HEK293 (cell line): ENCODE measurements around the gene PLCD1.
"Not testable (repeated sequence)": the region's sequence is repeated elsewhere in the genome, so short reads cannot be mapped to it uniquely, and the experiment has no call there.

ENCODE experiments used
- CTCF ChIA-PET: fragments of 350-600 bp; formaldehyde crosslinking; extraction: SDS; loops from one replicate; lab custom pipeline; 2021; ENCODE audit warnings: antibody characterized with exemption; lab: Yijun Ruan, JAX
- POLR2A ChIA-PET: fragments of 300-600 bp; formaldehyde crosslinking; extraction: SDS; loops from one replicate; lab custom pipeline; 2020; ENCODE audit warnings: antibody characterized with exemption, inconsistent platforms; lab: Yijun Ruan, JAX
- H3K27ac ChIP-seq: fragments of 200-500 bp; sonication (Bioruptor generic); 2 replicates; pipeline ENCODE4 v1.5.1; 2014; ENCODE audit warnings: low read depth, low read length, control low read depth, inconsistent platforms; ENCODE audit errors: extremely low read depth
- H3K36me3 ChIP-seq, 2 experiments: fragments of 200-500 bp in 1 of 2; sonication (Bioruptor generic) in 1 of 2; 1 replicate in 1 of 2; 2 replicates in 1 of 2; pipeline ENCODE4 v1.5.1; 2014 to 2017; ENCODE audit warnings: inconsistent platforms in 2 of 2, low read length in 2 of 2; ENCODE audit not compliant: control insufficient read depth in 2 of 2, insufficient read depth in 1 of 2
- H3K4me1 ChIP-seq: fragments of 200-500 bp; sonication (Bioruptor generic); 2 replicates; pipeline ENCODE4 v1.5.1; 2014; ENCODE audit warnings: mild to moderate bottlenecking, low read length, inconsistent platforms; ENCODE audit not compliant: control insufficient read depth, insufficient read depth
- H3K4me3 ChIP-seq: 2 replicates; pipeline ENCODE4 v1.5.1; 2011; ENCODE audit warnings: low read depth, mild to moderate bottlenecking, control low read depth, low read length, moderate library complexity
- H3K9me3 ChIP-seq: fragments of 200-500 bp; sonication (Bioruptor generic); 2 replicates; pipeline ENCODE4 v1.5.1; 2014; ENCODE audit warnings: low read depth, low read length, inconsistent platforms; ENCODE audit not compliant: control insufficient read depth, insufficient read depth
- GLIS1 ChIP-seq: fragments of 450-650 bp; formaldehyde crosslinking; IDR thresholded peaks from 2 replicates; pipeline ENCODE4 v1.5.1; 2016; ENCODE audit warnings: missing biosample characterization, missing genetic modification characterization
- HOXC10 ChIP-seq: sonication (generic); formaldehyde crosslinking; IDR thresholded peaks from 2 replicates; pipeline ENCODE4 v1.8.1; 2023; ENCODE audit warnings: mild to moderate bottlenecking, missing genetic modification reagents
- INSM2 ChIP-seq: fragments of 450-650 bp; formaldehyde crosslinking; IDR thresholded peaks from 2 replicates; pipeline ENCODE4 v1.5.1; 2016; ENCODE audit warnings: missing biosample characterization, missing genetic modification characterization
- MEIS1 ChIP-seq: sonication (generic); formaldehyde crosslinking; IDR thresholded peaks from 2 replicates; pipeline ENCODE4 v1.8.1; 2022; ENCODE audit warnings: missing genetic modification reagents, mild to moderate bottlenecking, borderline replicate concordance
- PRDM4 ChIP-seq: fragments of 450-650 bp; formaldehyde crosslinking; IDR thresholded peaks from 2 replicates; pipeline ENCODE4 v1.5.1; 2017; ENCODE audit warnings: missing biosample characterization, missing genetic modification characterization
- SP3 ChIP-seq: fragments of 450-650 bp; formaldehyde crosslinking; IDR thresholded peaks from 2 replicates; pipeline ENCODE4 v1.5.1; 2016; ENCODE audit warnings: missing biosample characterization, missing genetic modification characterization
- WT1 ChIP-seq: fragments of 450-650 bp; formaldehyde crosslinking; IDR thresholded peaks from 2 replicates; pipeline ENCODE4 v1.5.1; 2016; ENCODE audit warnings: missing biosample characterization, missing genetic modification characterization
- ZFP41 ChIP-seq: fragments of 450-650 bp; formaldehyde crosslinking; IDR thresholded peaks from 2 replicates; pipeline ENCODE4 v1.5.1; 2016; ENCODE audit warnings: missing biosample characterization, missing genetic modification characterization, borderline replicate concordance
- ZNF140 ChIP-seq: fragments of 450-650 bp; formaldehyde crosslinking; IDR thresholded peaks from 2 replicates; pipeline ENCODE4 v1.5.1; 2016; ENCODE audit warnings: missing biosample characterization, missing genetic modification characterization
- ZNF19 ChIP-seq: fragments of 450-650 bp; formaldehyde crosslinking; IDR thresholded peaks from 2 replicates; pipeline ENCODE4; 2016; ENCODE audit warnings: missing biosample characterization, missing genetic modification characterization, low read depth
- ZNF274 ChIP-seq, 2 experiments: fragments of 200-500 bp in 1 of 2; fragments of 450-650 bp in 1 of 2; sonication (Bioruptor generic) in 1 of 2; formaldehyde crosslinking in 1 of 2; IDR thresholded peaks; 2 replicates each; pipeline versions ENCODE4 v1.5.1 to v1.6.1; 2014 to 2016; ENCODE audit warnings: borderline replicate concordance in 1 of 2, inconsistent platforms in 1 of 2, low read length in 1 of 2, missing biosample characterization in 1 of 2, missing genetic modification characterization in 1 of 2
- ZNF280D ChIP-seq: fragments of 450-650 bp; formaldehyde crosslinking; IDR thresholded peaks from 2 replicates; pipeline ENCODE4 v1.5.1; 2016; ENCODE audit warnings: missing biosample characterization, missing genetic modification characterization
- ZNF324 ChIP-seq: fragments of 450-650 bp; formaldehyde crosslinking; IDR thresholded peaks from 2 replicates; pipeline ENCODE4 v1.5.1; 2016; ENCODE audit warnings: missing biosample characterization, missing genetic modification characterization
- ZNF335 ChIP-seq: fragments of 450-650 bp; formaldehyde crosslinking; conservative IDR thresholded peaks from 2 replicates; pipeline ENCODE4 v1.5.1; 2016; ENCODE audit warnings: missing biosample characterization, missing genetic modification characterization
- ZNF362 ChIP-seq: fragments of 450-650 bp; formaldehyde crosslinking; IDR thresholded peaks from 2 replicates; pipeline ENCODE4 v1.5.1; 2016; ENCODE audit warnings: missing biosample characterization, missing genetic modification characterization
- ZNF501 ChIP-seq: fragments of 450-650 bp; formaldehyde crosslinking; IDR thresholded peaks from 2 replicates; pipeline ENCODE4 v1.5.1; 2016; ENCODE audit warnings: missing biosample characterization, missing genetic modification characterization
- ZNF529 ChIP-seq: fragments of 450-650 bp; formaldehyde crosslinking; IDR thresholded peaks from 2 replicates; pipeline ENCODE4 v1.5.1; 2017; ENCODE audit warnings: missing genetic modification characterization, missing biosample characterization; ENCODE audit not compliant: insufficient replicate concordance
- ZNF645 ChIP-seq: fragments of 450-650 bp; formaldehyde crosslinking; IDR thresholded peaks from 2 replicates; pipeline ENCODE4; 2016; ENCODE audit warnings: missing biosample characterization, missing genetic modification characterization
- ZNF830 ChIP-seq: fragments of 450-650 bp; IDR thresholded peaks from 2 replicates; pipeline ENCODE4 v1.5.0; 2018; ENCODE audit warnings: missing biosample characterization, missing genetic modification characterization, low read depth, mild to moderate bottlenecking, moderate library complexity
- ZNF843 ChIP-seq: fragments of 450-650 bp; formaldehyde crosslinking; IDR thresholded peaks from 2 replicates; pipeline ENCODE4 v1.5.1; 2016; ENCODE audit warnings: missing biosample characterization, missing genetic modification characterization

The PLCD1 gene

GRCh38 chr3:37973246-37974054, 56.0 kb downstream of the PLCD1 start:
- no peak overlapping the region for H3K27ac ChIP-seq
- no peak for TF ChIP-seq PRDM4 (tag by site-specific recombination)
- TF ChIP-seq ZFP41 (tag by site-specific recombination) = no peak
- no peak for TF ChIP-seq ZNF280D
- TF ChIP-seq ZNF324 = no peak
- no peaks in the 10 kb centered on the region for H3K4me1 ChIP-seq
- H3K9me3 ChIP-seq = no peaks in the 10 kb centered on the region
- ChIA-PET CTCF (interaction anchor here (0.6 to 4.6 kb wide), 15 partner anchors 10 to 1027 kb away, joined by 3 to 37 read pairs (median 5); no protein-coding TSS in a partner anchor), POLR2A (no interaction called here)
- peaks cover 0 to 17% of the 10 kb centered on the region in 2 experiments; a peak in 2 of 3 replicates for H3K36me3 ChIP-seq
- no peak overlapping the region for H3K4me3 ChIP-seq

- H3K27ac ChIP-seq, H3K4me1 ChIP-seq, POLR2A ChIA-PET, H3K4me3 ChIP-seq, H3K9me3 ChIP-seq: not testable (repeated sequence)
- H3K36me3 ChIP-seq = peaks cover 0 to 17% of the 10 kb centered on the region in 2 experiments; a peak in 2 of 3 replicates
- CTCF ChIA-PET = interaction anchor here (1.1 to 4.6 kb wide), 5 partner anchors 8 to 125 kb away, joined by 3 to 37 read pairs (median 3); no protein-coding TSS in a partner anchor
Observed at GRCh38 chr3:37972056-37972455, 57.4 kb downstream of the PLCD1 start.

GRCh38 chr3:37971467-37971866, 58.0 kb downstream of the PLCD1 start:
- CTCF ChIA-PET = interaction anchor here (1.3 to 4.6 kb wide), 3 partner anchors 9 to 117 kb away, joined by 3 to 37 read pairs (median 16); no protein-coding TSS in a partner anchor
- no peaks in the 10 kb centered on the region for H3K4me1 ChIP-seq
- H3K9me3 ChIP-seq = no peaks in the 10 kb centered on the region
- H3K27ac ChIP-seq = no peak overlapping the region
- H3K36me3 ChIP-seq = peaks cover 0 to 14% of the 10 kb centered on the region in 2 experiments; a peak in 2 of 3 replicates
- POLR2A ChIA-PET = no interaction called here
- H3K4me3 ChIP-seq = no peak overlapping the region
- TF ChIP-seq ZNF19 (tag by site-specific recombination) (no peak), INSM2 (tag by site-specific recombination) (no peak), ZNF274 (IDR thresholded peaks at IDR 0.05; ENCODE audit: low read length) (no peak), ZNF274 (tag by site-specific recombination; IDR thresholded peaks at IDR 0.05; ENCODE audit: borderline replicate concordance) (no peak), WT1 (tag by site-specific recombination) (no peak), ZNF501 (tag by site-specific recombination) (no peak), ZNF362 (tag by site-specific recombination) (no peak), ZNF645 (tag by site-specific recombination) (no peak), MEIS1 (CRISPR knock-in tag) (no peak), ZNF335 (tag by site-specific recombination) (no peak), GLIS1 (tag by site-specific recombination) (no peak), ZNF830 (tag by site-specific recombination) (no peak), SP3 (tag by site-specific recombination) (no peak), ZNF140 (tag by site-specific recombination) (no peak), ZNF529 (tag by site-specific recombination) (no peak), HOXC10 (CRISPR knock-in tag) (no peak), ZNF843 (tag by site-specific recombination) (no peak)
